ENCODE data around the gene ACOT8. TPM values are rescaled to one million over a fixed set of nuclear protein-coding genes. Genes with fewer than 3 reads are reported as not detected.
"Not testable (repeated sequence)": the region's sequence is repeated elsewhere in the genome, so short reads cannot be mapped to it uniquely, and the experiment has no call there.

The ACOT8 gene
- total RNA-seq, 1 donor from 2014 or later, result 50.6 TPM

- no peaks in the 10 kb centered on the region for H3K9me3 ChIP-seq
- peaks cover 59% of the 10 kb centered on the region for H3K4me1 ChIP-seq
- H3K4me3 ChIP-seq, result peak within 1 kb of the TSS; percentile 48 to 88
- peaks cover 0 to 11% of the 10 kb centered on the region in 2 donors for H3K36me3 ChIP-seq
- DNase-seq (ENCODE audit: extremely low spot score in 2 of 2), result peak in 1 of 2 donors; percentile 97
- TF ChIP-seq POLR2A (IDR thresholded peaks at IDR 0.05) (no peak), POLR2AphosphoS5 (IDR thresholded peaks at IDR 0.05; ENCODE audit: insufficient read depth in 1 of 2, low read depth in 1 of 2) (peak in 1 of 2 donors; percentile 64)
- H3K27me3 ChIP-seq, result no peaks in the 10 kb centered on the region
- intact Hi-C loops (cut with DNase I), result no loop called here
- peak within 1 kb of the TSS; percentile 99 for H3K27ac ChIP-seq
Measured at GRCh38 chr20:45833030-45833882, 23.9 kb downstream of the ACOT8 start, which contains the start of gene SNX21. TSS of gene SNX21 (plus strand) at chr20:45833799. CDS start at chr20:45833920, 121 bp downstream.

- H3K27ac ChIP-seq, result peak overlapping the region; percentile 99
- no peaks in the 10 kb centered on the region for H3K9me3 ChIP-seq
- DNase-seq (ENCODE audit: extremely low spot score in 2 of 2), result no peak
- peaks cover 0 to 4% of the 10 kb centered on the region in 2 donors for H3K36me3 ChIP-seq
- H3K4me3 ChIP-seq, result peak overlapping the region; percentile 48 to 88
- TF ChIP-seq POLR2AphosphoS5 (IDR thresholded peaks at IDR 0.05; ENCODE audit: insufficient read depth in 1 of 2, low read depth in 1 of 2) (no peak), POLR2A (IDR thresholded peaks at IDR 0.05) (no peak)
- TF ChIP-seq, protein P1, sequence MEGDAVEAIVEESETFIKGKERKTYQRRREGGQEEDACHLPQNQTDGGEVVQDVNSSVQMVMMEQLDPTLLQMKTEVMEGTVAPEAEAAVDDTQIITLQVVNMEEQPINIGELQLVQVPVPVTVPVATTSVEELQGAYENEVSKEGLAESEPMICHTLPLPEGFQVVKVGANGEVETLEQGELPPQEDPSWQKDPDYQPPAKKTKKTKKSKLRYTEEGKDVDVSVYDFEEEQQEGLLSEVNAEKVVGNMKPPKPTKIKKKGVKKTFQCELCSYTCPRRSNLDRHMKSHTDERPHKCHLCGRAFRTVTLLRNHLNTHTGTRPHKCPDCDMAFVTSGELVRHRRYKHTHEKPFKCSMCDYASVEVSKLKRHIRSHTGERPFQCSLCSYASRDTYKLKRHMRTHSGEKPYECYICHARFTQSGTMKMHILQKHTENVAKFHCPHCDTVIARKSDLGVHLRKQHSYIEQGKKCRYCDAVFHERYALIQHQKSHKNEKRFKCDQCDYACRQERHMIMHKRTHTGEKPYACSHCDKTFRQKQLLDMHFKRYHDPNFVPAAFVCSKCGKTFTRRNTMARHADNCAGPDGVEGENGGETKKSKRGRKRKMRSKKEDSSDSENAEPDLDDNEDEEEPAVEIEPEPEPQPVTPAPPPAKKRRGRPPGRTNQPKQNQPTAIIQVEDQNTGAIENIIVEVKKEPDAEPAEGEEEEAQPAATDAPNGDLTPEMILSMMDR (IDR thresholded peaks at IDR 0.05), result no peak
- peaks cover 59% of the 10 kb centered on the region for H3K4me1 ChIP-seq
- intact Hi-C loops (cut with DNase I), result no loop called here
- no peaks in the 10 kb centered on the region for H3K27me3 ChIP-seq
Measured at GRCh38 chr20:45832619-45833018, 24.6 kb downstream of the ACOT8 start.

- DNase-seq (ENCODE audit: extremely low spot score in 2 of 2); intact Hi-C loops (cut with DNase I); H3K4me3 ChIP-seq; H3K36me3 ChIP-seq; H3K27me3 ChIP-seq; H3K9me3 ChIP-seq: not testable (repeated sequence)
- peak overlapping the region; percentile 91 for H3K27ac ChIP-seq
- H3K4me1 ChIP-seq, result peaks cover 46% of the 10 kb centered on the region
Measured at GRCh38 chr20:45829673-45830106, 27.5 kb downstream of the ACOT8 start.

DNA sequence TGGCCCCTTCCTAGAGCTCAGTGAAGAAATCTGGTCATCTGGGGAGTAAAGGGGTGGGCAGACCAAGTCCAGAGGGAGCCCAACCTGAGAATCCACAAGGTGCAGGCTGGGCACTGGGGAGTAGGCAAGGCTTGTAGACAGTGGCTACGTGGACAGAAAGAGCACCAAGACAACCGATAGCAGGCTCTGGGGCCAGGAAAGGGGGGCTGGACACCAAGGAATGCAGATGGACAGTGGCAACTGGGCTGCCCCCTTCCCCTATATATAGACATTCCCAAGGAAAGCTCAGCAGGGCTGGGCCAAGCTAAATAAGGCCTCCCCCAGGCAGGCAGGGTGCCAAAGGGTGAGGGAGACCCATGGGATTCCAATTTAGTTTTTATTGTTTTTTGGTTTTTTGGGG, 28.6 kb downstream of the ACOT8 start:
- Histone ChIP-seq H3K9me3 (no peaks in the 10 kb centered on the region), H3K27ac (peak overlapping the region; percentile 91), H3K4me1 (peaks cover 50% of the 10 kb centered on the region), H3K27me3 (no peaks in the 10 kb centered on the region), H3K4me3 (no peak overlapping the region), H3K36me3 (no peaks in the 10 kb centered on the region)
- intact Hi-C loops (cut with DNase I), result no loop called here
- peak in 1 of 2 donors; percentile 23 for TF ChIP-seq POLR2AphosphoS5 (IDR thresholded peaks at IDR 0.05; ENCODE audit: insufficient read depth in 1 of 2, low read depth in 1 of 2)
- TF ChIP-seq, protein P1 (IDR thresholded peaks at IDR 0.05), result no peak
- no peak for DNase-seq (ENCODE audit: extremely low spot score in 2 of 2)

GRCh38 chr20:45827712-45828111, 29.5 kb downstream of the ACOT8 start:
- no peak for DNase-seq (ENCODE audit: extremely low spot score in 2 of 2)
- peaks cover 52% of the 10 kb centered on the region for H3K4me1 ChIP-seq
- intact Hi-C loops (cut with DNase I), result no loop called here
- H3K27me3 ChIP-seq, result no peaks in the 10 kb centered on the region
- H3K36me3 ChIP-seq, result no peaks in the 10 kb centered on the region
- H3K4me3 ChIP-seq, result no peak overlapping the region
- peak overlapping the region; percentile 91 for H3K27ac ChIP-seq
- no peaks in the 10 kb centered on the region for H3K9me3 ChIP-seq
- no peak for TF ChIP-seq POLR2AphosphoS5 (IDR thresholded peaks at IDR 0.05; ENCODE audit: insufficient read depth in 1 of 2, low read depth in 1 of 2)
- TF ChIP-seq, protein P1 (IDR thresholded peaks at IDR 0.05), result no peak
